ENCODE measurements around the gene ACSL1.
"Not testable (repeated sequence)": the region's sequence is repeated elsewhere in the genome, so short reads cannot be mapped to it uniquely, and the experiment has no call there.

The ACSL1 gene

DNA sequence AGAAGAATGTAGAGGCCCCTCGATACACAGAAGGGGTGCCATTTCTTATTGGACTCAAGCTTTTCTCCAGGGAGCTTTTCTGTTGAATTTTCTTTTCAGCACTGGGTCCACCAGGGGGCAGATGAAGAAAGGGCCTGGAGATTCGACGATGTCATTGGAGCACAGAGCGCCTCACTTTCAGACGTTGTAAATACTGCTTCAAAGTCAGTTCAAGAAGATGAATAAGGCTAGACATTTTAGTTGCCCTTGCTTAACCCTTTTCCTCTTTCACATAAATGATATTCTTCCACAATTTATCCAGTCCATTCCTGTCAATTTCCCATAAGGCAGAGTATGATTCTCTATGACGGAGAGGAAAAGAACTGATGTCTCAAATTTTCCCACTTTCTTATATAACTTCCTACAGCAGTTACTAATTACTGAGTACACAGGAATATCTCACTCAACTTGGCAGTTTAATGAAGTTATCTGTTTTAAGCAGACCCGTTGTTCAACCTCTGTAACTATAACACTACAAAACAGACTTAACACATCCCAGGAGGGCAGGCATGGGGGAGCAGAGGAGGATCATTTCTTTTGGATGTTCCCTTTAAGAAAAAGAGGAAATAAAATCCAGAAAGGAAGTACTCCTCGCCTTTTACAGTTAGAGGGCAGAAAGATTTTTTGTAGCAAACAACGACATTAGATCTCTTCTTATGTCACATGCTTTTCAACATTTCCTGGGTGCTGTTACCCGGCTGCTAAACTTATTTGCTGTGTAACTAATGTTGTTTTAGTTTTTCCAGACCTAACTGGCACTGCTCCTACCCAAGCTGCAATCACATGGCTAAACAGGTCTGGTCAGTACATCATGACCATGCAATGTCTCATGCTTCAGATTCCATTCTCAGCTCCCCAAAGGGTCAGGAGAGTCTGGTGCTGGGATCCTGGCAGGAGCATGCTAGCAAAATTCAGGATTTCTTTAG is 79.7 kb downstream of the ACSL1 start:
- peak overlapping the region; percentile 55 for H3K9ac ChIP-seq (ENCODE audit: low read depth, low read length)
- H3K9me3 ChIP-seq (replicated peaks; ENCODE audit: low read length), result no peaks in the 10 kb centered on the region
- no peak overlapping the region for H3K4me3 ChIP-seq (ENCODE audit: low read length)
- H3K4me1 ChIP-seq (ENCODE audit: control insufficient read depth, insufficient read depth, low read length), result peaks cover 23% of the 10 kb centered on the region
- peak overlapping the region; percentile 56 for H3K4me2 ChIP-seq (ENCODE audit: low read length)
- H3K27me3 ChIP-seq (ENCODE audit: control insufficient read depth, insufficient read depth, low read length), result no peaks in the 10 kb centered on the region
- no peaks in the 10 kb centered on the region for H3K36me3 ChIP-seq (ENCODE audit: insufficient read depth, low read length)

DNA sequence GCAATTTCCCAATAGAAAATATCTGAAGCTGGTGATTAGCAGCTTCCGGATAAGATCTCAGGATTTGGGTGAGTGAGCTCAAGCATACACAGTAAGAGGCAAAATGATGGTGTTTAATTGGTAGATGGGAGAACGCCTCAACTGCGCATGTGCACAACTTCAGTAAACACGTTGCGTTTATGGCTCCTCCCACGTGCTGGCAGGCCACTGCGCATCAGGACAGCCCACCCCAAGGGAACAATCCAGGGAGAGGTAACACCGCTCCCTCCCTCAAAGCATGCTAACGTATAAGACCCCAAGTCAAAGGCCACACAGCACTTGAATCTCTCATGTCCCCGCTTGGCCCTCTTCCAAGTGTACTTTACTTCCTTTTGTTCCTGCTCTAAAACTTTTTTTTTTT is 81.5 kb downstream of the ACSL1 start:
- H3K27me3 ChIP-seq (ENCODE audit: control insufficient read depth, insufficient read depth, low read length), result no peaks in the 10 kb centered on the region
- H3K9me3 ChIP-seq (replicated peaks; ENCODE audit: low read length), result no peaks in the 10 kb centered on the region
- H3K4me1 ChIP-seq (ENCODE audit: control insufficient read depth, insufficient read depth, low read length), result peaks cover 23% of the 10 kb centered on the region
- H3K36me3 ChIP-seq (ENCODE audit: insufficient read depth, low read length), result no peaks in the 10 kb centered on the region
- no peak overlapping the region for H3K4me2 ChIP-seq (ENCODE audit: low read length)
- H3K4me3 ChIP-seq (ENCODE audit: low read length), result no peak overlapping the region
- H3K9ac ChIP-seq (ENCODE audit: low read depth, low read length), result no peak overlapping the region

DNA sequence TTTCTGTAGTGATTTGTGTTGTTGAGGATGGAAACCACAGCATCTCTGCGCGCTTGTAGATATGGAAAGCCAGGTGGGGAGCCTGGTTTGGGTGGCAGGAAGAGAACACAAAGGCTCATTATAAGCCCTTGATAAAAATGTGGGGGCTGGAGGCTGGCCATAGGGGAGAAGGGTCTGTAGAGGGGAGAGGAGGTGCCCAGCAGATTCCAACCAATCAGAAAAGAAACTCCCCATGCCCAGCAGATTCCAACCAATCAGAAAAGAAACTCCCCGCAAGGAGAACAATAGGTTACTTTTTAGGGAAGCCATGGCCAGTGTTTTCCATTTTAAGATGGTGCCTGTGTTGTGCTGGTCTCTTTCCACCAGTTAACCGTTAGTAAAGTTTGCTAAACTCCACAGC is 82.1 kb downstream of the ACSL1 start:
- Histone ChIP-seq H3K36me3 (ENCODE audit: insufficient read depth, low read length) (no peaks in the 10 kb centered on the region), H3K4me1 (ENCODE audit: control insufficient read depth, insufficient read depth, low read length) (peaks cover 23% of the 10 kb centered on the region), H3K9me3 (replicated peaks; ENCODE audit: low read length) (no peaks in the 10 kb centered on the region), H3K4me3 (ENCODE audit: low read length) (no peak overlapping the region), H3K27me3 (ENCODE audit: control insufficient read depth, insufficient read depth, low read length) (no peaks in the 10 kb centered on the region), H3K9ac (ENCODE audit: low read depth, low read length) (no peak overlapping the region), H3K4me2 (ENCODE audit: low read length) (no peak overlapping the region)

DNA sequence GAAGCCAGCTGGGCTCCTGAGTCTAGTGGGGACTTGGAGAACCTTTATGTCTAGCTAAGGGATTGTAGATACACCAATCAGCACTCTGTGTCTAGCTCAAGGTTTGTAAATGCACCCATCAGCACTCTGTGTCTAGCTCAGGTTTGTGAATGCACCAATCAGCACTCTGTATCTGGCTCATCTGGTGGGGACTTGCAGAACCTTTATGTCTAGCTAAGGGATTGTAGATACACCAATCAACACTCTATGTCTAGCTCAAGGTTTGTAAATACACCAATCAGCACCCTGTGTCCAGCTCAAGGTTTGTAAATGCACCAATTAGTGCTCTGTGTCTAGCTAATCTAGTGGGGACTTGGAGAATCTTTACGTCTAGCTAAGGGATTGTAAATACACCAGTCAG is 84.1 kb downstream of the ACSL1 start:
- H3K9me3 ChIP-seq (replicated peaks; ENCODE audit: low read length); H3K27me3 ChIP-seq (ENCODE audit: control insufficient read depth, insufficient read depth, low read length); H3K4me2 ChIP-seq (ENCODE audit: low read length); H3K4me3 ChIP-seq (ENCODE audit: low read length); H3K36me3 ChIP-seq (ENCODE audit: insufficient read depth, low read length); H3K9ac ChIP-seq (ENCODE audit: low read depth, low read length); H3K4me1 ChIP-seq (ENCODE audit: control insufficient read depth, insufficient read depth, low read length): not testable (repeated sequence)

DNA sequence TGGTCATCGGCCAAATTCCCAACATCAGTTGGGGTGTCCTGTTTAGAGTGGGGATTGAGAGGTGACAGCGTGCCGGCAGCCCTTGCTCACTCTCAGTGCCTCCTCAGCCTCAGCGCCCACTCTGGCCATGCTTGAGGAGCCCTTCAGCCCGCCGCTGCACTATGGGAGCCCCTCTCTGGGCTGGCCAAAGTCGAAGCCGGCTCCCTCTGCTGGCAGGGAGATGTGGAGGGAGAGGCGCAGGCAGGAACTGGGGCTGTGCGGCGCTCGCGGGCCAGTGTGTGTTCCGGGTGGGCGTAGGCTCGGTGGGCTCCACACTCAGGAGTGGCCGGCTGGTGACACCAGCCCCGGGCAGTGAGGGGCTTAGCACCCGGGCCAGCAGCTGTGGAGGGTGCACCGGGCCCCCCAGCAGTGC is 84.8 kb downstream of the ACSL1 start:
- H3K36me3 ChIP-seq (ENCODE audit: insufficient read depth, low read length), result no peaks in the 10 kb centered on the region
- H3K4me3 ChIP-seq (ENCODE audit: low read length), result no peak overlapping the region
- no peaks in the 10 kb centered on the region for H3K9me3 ChIP-seq (replicated peaks; ENCODE audit: low read length)
- no peaks in the 10 kb centered on the region for H3K27me3 ChIP-seq (ENCODE audit: control insufficient read depth, insufficient read depth, low read length)
- peaks cover 2% of the 10 kb centered on the region for H3K4me1 ChIP-seq (ENCODE audit: control insufficient read depth, insufficient read depth, low read length)
- no peak overlapping the region for H3K9ac ChIP-seq (ENCODE audit: low read depth, low read length)
- H3K4me2 ChIP-seq (ENCODE audit: low read length), result no peak overlapping the region

DNA sequence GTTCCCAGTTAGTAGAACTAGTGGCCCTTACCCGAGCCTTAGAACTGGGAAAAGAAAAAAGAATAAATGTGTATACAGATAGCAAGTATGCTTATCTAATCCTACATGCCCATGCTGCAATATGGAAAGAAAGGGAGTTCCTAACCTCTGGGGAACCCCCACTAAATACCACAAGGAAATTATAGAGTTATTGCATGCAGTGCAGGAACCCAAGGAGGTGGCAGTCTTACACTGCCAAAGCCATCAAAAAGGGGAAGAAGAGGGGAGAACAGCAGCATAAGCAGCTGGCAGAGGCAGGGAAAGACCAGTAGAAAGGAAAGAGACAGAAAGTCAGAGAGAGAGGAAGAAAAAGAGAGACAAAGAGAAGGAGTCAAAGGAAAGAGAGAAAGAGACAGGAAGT is 86.2 kb downstream of the ACSL1 start:
- not testable (repeated sequence) for H3K4me1 ChIP-seq (ENCODE audit: control insufficient read depth, insufficient read depth, low read length); H3K9me3 ChIP-seq (replicated peaks; ENCODE audit: low read length); H3K4me2 ChIP-seq (ENCODE audit: low read length); H3K9ac ChIP-seq (ENCODE audit: low read depth, low read length); H3K27me3 ChIP-seq (ENCODE audit: control insufficient read depth, insufficient read depth, low read length); H3K4me3 ChIP-seq (ENCODE audit: low read length); H3K36me3 ChIP-seq (ENCODE audit: insufficient read depth, low read length)

DNA sequence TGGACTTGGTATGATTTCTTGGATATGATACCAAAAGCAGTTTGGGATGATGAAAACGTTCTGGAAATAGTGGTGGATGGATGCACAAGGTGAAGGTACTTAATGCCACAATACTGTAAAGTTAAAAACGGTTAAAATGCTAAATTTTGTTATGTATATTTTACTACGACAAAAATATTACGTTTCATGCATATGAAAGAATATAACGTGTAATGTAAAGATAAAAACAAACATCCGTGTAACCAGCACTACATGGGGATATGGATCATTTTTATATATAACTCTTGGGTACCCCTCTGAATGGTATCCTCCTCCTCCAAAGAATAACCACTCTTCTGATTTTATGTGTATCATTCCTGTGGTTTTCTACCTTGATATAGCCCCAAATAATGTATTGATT is 91.0 kb downstream of the ACSL1 start:
- Histone ChIP-seq H3K36me3 (ENCODE audit: insufficient read depth, low read length) (no peaks in the 10 kb centered on the region), H3K9me3 (replicated peaks; ENCODE audit: low read length) (no peaks in the 10 kb centered on the region), H3K4me3 (ENCODE audit: low read length) (peak overlapping the region; percentile 81), H3K9ac (ENCODE audit: low read depth, low read length) (peak overlapping the region; percentile 72), H3K27me3 (ENCODE audit: control insufficient read depth, insufficient read depth, low read length) (no peaks in the 10 kb centered on the region), H3K4me2 (ENCODE audit: low read length) (peak overlapping the region; percentile 90), H3K4me1 (ENCODE audit: control insufficient read depth, insufficient read depth, low read length) (peaks cover 12% of the 10 kb centered on the region)

DNA sequence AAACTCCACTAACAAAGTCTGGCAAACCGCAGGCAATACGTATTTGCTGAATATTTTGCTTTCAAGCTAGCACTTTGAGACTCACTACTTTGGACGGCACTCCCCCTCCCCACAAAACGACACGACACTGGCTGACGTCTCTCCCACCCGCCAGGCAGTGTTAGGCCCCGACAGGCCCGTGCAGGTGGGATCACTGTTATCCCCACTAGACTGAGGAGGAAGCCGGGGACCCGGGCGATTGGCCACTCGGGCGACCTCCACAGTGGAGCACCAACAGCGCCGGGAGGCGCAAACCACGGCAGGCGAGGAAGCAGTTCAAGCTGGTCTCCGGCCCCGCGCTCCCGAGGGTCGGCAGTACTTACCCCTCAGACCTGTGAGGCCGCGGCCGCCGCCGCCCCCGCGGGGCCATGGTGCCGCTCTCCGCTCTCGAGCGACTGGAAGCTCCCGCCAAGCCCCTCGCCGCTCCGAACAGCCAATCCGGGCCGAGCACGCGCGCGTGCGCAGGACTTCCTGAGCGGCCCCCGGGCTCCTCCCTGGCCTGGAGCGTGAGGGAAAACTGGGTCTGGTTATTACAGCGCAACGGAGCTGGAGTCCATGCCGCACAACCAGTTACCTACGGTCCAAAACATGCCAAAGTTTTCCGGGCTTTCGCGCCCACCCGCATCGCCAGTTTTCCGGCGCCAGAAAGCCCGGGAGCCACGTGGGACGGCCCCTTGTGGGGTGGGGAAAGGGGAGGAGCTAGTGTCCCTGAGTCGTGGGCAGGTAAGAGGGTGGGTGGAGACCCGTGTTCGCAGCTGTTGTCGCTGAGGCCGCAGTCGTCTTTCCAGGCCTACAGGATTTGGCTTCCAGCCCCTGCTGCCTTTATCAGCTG is 91.9 kb downstream of the ACSL1 start, which contains the start of gene CENPU:
Gene CENPU, minus strand, starts transcription at position 443 of the 871 bp plus-strand sequence. Its CDS starts 34 bp downstream, at position 409.
- H3K27me3 ChIP-seq (ENCODE audit: control insufficient read depth, insufficient read depth, low read length), result no peaks in the 10 kb centered on the region

DNA sequence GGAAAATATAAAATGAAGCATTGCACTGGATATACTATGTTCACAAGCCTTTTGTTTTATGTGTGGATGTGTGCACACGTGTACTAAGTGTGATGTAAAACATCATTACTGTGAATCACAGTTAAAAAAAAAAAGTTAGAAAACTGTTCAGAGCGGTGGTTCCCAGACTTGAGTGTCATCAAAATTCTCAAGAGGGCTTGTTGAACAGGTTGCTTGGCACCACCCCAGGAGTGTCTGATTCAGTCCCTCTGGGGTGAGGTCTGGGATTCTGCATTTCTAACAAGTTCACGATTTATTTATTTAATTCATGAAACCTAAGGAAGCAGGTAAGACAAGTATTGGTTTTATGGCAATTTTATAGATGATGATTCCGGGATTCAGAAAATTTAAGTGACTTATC is 93.6 kb downstream of the ACSL1 start:
- peaks cover 12% of the 10 kb centered on the region for H3K4me1 ChIP-seq (ENCODE audit: control insufficient read depth, insufficient read depth, low read length)
- H3K4me2 ChIP-seq (ENCODE audit: low read length), result peak overlapping the region; percentile 94
- H3K4me3 ChIP-seq (ENCODE audit: low read length), result peak overlapping the region; percentile 81
- peaks cover 5% of the 10 kb centered on the region for H3K36me3 ChIP-seq (ENCODE audit: insufficient read depth, low read length)
- H3K9me3 ChIP-seq (replicated peaks; ENCODE audit: low read length), result no peaks in the 10 kb centered on the region
- no peaks in the 10 kb centered on the region for H3K27me3 ChIP-seq (ENCODE audit: control insufficient read depth, insufficient read depth, low read length)
- H3K9ac ChIP-seq (ENCODE audit: low read depth, low read length), result peak overlapping the region; percentile 82

More for the DNA sequence above, 91.9 kb downstream of the ACSL1 start, which contains the start of gene CENPU:
- peak within 1 kb of the TSS; percentile 94 for H3K4me2 ChIP-seq (ENCODE audit: low read length)
- peak within 1 kb of the TSS; percentile 82 for H3K9ac ChIP-seq (ENCODE audit: low read depth, low read length)
- no peaks in the 10 kb centered on the region for H3K9me3 ChIP-seq (replicated peaks; ENCODE audit: low read length)
- peak within 1 kb of the TSS; percentile 81 for H3K4me3 ChIP-seq (ENCODE audit: low read length)
- peaks cover 12% of the 10 kb centered on the region for H3K4me1 ChIP-seq (ENCODE audit: control insufficient read depth, insufficient read depth, low read length)
- H3K36me3 ChIP-seq (ENCODE audit: insufficient read depth, low read length), result no peaks in the 10 kb centered on the region

DNA sequence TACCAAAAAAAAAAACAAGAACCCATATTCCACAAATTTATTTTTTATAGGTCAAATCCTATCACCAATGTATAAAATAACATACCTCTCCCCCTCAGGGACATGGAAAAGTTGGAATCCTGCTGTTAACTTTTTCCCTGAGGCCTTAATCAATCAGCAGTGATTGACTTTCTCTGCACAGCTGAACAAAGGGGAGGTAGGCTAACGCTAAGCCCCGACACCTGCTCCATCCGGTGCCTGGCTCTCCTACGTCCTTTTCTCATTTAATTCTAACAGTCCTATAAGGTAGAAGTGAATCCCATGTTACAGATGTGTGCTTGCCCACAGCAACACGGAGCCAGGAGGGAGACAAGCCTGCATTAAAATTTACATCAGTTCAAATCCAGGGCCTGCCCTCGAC is 94.7 kb downstream of the ACSL1 start:
- Histone ChIP-seq H3K27me3 (ENCODE audit: control insufficient read depth, insufficient read depth, low read length) (no peaks in the 10 kb centered on the region), H3K4me2 (ENCODE audit: low read length) (no peak overlapping the region), H3K4me3 (ENCODE audit: low read length) (no peak overlapping the region), H3K36me3 (ENCODE audit: insufficient read depth, low read length) (peaks cover 5% of the 10 kb centered on the region), H3K9ac (ENCODE audit: low read depth, low read length) (no peak overlapping the region), H3K9me3 (replicated peaks; ENCODE audit: low read length) (no peaks in the 10 kb centered on the region), H3K4me1 (ENCODE audit: control insufficient read depth, insufficient read depth, low read length) (peaks cover 12% of the 10 kb centered on the region)

DNA sequence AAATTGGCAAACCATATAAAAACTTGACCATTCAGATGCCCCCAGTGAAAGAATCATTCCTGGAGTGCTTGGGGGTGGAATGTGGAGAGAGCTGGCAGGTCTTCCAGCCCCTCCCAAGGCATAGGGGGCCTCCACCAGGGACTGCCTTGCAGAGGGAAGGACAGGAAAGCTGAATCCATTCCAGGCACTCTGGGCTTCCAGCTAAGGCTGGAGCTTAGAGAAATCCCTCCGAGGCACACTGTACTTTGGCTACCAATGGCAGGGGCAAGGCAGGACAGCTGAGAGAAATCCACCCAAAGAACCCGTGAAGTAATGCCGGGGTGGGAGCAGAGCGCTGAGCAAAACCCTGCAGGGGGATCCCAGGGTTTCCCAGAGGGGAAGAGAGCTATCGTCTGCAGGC is 95.8 kb downstream of the ACSL1 start:
- H3K36me3 ChIP-seq (ENCODE audit: insufficient read depth, low read length), result peaks cover 5% of the 10 kb centered on the region
- no peaks in the 10 kb centered on the region for H3K27me3 ChIP-seq (ENCODE audit: control insufficient read depth, insufficient read depth, low read length)
- H3K9me3 ChIP-seq (replicated peaks; ENCODE audit: low read length), result no peaks in the 10 kb centered on the region
- no peak overlapping the region for H3K4me3 ChIP-seq (ENCODE audit: low read length)
- H3K4me1 ChIP-seq (ENCODE audit: control insufficient read depth, insufficient read depth, low read length), result peaks cover 12% of the 10 kb centered on the region
- H3K4me2 ChIP-seq (ENCODE audit: low read length), result peak overlapping the region; percentile 62
- H3K9ac ChIP-seq (ENCODE audit: low read depth, low read length), result peak overlapping the region; percentile 3

All from skeletal muscle satellite cell (primary cell).